Limb (tissue), 2 donors: ENCODE data around the gene TSR3.

ENCODE experiments used
- DNase-seq, 2 donors: peaks; one replicate each; pipeline ENCODE4 v3.0.0-alpha.2; 2016; ENCODE audit errors: extremely low spot score in 2 of 2

Gene TSR3

DNA sequence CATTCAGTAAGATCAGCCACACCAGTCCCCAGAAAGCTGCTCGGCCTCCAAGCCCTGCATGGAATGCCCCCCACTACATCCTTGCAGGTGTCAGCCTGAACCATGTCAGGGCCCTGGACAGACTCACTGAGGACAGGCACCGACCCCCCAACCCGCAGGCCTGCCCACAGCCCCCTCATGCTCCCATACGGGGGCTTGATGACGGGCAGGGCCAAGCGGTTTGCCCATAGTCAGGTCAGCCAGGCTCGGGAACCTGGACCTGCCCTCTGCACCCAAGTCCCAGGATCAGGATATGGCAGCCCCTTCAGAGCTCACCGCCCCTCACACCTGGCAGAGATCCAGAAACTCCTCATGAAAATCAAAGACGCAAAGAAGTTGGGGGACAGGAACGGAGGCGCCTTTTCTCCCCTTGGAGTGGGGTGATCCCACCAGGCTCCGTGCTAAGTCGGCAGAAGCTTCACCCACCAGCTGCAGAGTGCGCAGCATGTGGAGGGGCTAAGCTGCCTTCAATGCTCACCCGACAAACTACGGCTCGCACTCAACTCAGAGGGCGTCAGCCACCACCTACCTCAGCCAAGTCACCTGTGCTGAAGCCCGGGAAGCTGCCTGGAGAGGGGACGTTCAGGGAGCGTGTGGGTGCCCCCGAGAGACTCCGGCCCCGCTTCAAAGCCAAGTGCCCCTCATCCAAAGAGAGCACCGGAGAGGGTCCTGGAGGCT, 26.6 kb upstream of the TSR3 start:
- no peak for DNase-seq

DNA sequence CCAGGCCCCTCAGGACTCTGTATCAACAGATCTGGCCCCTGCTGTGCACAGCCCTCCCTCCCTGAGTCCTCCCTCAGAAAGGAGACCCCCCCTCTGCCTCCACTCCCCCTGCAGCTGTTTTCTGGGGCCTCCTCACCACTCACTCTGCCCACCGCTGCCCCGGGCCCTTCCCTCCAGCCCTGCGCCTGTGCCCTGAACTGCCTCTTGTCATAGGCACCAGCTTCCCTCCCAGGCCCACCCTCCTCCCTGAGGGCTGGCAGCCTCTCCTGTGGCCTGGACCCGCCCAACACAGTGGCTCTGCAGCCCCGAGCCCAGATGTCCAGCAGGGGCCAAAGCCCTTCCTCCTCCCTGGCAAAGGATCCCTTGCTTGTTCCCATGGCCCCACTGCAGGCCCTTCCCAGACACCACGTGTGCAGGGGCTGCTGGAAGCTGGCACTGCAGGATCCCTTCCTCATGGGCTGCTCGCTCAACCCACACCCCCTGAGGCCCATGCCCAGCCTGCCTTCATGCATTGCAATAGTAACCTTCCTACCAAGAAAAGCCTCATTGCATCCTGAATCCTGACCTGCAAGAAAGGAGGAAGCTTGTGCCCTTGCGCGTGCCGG, 25.8 kb upstream of the TSR3 start:
- DNase-seq, result no peak

DNA sequence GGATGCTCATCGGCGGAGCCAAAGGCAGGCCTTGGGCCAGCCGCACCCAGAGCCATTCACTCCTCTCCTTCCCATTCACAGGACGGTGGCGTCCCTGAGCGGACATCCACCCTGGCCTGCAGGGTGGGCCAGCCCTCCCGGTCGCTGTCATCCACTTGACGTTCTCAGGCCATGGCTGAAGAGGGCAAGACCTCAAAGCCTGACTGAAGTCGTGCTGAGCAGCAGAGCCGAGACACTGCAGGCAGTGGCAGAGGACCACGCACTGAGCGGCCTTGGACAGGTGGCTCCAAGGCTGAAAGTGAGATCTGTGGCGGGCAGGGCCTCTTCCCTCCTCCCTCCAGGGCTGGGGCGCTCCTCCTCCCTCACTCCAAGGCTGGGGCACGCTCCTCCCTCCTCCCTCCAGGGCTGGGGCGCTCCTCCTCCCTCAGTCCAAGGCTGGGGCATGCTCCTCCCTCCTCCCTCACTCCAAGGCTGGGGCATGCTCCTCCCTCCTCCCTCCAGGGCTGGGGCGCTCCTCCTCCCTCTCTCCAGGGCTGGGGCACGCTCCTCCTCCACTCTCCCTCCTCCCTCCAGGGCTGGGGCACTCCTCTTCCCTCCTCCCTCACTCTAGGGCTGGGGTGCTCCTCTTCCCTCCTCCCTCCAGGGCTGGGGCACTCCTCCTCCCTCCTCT, 24.2 kb upstream of the TSR3 start:
- no peak for DNase-seq

DNA sequence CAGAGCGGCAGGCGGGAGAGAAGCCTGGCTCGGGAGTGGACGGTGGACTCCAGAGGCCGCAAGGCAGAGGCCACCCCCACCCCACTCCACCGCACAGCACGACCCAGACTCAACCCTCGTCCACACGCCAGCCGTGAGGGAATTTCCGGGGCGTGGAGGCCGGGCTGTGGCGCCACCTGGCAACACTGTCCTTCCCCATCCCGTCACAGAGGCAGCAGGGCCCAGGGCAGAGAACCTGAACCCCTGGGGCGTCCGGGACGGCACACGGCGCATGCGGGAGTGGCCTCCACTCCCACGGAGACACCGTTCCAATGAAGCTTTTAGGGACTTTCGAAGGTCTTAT, 23.6 kb upstream of the TSR3 start:
- no peak for DNase-seq

DNA sequence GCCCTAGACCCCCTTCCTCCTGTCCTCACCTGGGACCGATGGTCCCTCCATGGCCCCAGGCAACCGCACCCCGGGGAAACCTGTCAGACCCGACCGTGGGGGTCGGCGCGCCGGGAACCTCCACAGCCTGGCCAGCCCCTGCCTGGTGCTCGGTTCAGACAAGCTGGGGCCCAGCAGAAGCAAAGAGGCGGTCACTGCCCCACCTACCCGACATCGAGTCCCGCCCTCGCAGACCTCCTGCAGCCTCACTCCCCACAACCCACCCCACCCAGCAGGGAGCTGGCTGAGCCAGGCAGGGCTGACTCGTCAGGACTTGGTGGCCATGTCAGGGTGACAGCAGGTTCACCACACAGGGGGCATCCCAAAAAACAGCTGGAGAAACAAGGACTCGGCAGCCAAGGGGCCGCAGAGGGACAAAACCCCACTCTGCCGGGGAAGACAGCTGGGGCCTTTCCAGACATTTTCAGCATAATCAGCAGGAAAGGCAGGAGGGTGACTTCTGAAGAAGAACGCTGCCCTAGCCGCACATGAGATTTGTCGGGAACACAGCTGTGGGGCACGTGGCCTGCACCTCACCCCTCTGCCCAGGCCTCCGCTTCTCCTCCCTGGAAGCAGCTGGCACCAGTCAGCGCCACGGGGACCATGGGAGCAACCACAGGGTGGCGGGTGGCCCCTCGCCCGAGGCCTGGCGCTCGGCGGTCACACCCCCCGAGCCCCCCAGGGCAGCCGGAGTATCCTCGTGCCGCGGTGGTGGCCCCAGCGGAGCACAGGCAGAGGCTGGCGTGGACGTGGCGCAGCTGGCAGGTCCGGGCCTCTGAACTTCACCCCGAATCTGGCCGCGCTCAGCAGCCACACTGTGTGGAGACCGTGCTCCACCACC, 23.0 kb upstream of the TSR3 start:
- DNase-seq, result no peak

DNA sequence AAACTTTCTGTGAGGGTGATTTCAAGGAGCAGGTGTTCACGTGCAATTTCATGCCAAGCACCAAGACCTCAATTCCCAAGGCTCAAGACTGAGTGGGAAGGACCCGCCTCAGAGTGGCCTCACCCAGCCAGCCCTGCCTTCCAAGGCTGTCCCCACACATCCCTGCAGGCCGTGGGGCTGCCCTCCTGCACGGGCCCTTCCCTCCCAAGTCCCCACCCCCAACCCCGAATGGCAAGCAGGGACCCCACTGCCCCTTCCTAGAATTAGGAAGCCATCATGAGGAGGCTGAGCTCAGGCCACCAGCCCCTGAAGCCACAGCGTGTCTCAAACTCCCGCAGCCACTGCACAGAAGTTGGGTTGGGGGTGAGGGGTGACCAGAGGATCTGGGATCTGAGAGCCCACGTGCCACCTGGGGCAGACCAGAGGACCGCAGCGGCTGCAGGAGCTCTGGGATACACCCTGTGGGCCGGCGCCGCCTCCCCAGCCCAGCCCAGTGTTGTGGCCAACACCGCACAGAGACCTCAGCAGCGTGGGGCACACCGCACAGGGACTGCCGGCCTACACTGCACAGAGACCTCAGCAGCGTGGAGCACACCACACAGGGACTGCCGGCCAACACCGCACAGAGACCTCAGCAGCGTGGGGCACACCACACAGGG, 20.7 kb upstream of the TSR3 start:
- DNase-seq, result no peak

DNA sequence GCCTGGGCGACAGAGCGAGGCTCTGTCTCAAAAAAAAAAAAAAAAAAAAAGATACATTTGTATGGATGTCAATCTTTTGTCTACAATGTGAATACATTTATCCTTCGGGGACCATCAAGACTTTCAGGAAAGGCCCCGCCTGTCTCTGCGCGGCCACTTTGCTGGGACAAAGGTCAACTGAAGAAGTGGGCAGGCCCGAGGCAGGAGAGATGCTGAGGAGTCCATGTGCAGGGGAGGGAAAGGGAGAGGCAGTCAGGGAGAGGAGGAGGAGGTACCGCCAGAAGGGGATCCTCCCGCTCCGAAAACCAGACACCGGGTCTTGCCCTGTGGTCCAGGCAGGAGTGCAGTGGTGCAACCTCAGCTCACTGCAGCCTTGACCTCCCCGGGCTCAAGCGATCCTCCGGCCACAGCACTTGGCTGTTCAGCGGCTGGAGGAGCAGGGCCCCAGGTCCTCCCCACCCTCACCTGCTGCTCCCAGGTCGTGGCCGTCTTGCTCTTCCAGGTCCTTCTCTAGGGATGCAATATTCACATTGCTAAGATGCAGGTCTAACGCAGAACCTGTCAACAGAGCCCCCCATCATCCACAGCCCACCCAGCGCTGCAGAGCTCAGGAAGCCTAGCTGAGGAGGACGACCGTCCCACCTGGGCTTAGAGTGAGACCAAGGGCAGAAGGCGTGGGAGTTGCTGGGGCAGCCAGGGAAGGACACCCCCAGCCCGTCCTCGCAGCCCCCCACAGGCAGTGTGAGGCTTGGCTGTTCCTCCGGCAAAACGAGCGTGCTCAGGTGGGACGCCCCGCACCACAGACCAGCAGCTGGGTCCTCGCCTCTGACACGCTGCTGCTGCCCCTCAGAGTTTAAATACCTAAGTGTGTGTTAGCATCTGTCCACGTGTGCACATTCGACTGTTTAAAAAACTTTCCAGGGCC, 19.6 kb upstream of the TSR3 start:
- no peak for DNase-seq

DNA sequence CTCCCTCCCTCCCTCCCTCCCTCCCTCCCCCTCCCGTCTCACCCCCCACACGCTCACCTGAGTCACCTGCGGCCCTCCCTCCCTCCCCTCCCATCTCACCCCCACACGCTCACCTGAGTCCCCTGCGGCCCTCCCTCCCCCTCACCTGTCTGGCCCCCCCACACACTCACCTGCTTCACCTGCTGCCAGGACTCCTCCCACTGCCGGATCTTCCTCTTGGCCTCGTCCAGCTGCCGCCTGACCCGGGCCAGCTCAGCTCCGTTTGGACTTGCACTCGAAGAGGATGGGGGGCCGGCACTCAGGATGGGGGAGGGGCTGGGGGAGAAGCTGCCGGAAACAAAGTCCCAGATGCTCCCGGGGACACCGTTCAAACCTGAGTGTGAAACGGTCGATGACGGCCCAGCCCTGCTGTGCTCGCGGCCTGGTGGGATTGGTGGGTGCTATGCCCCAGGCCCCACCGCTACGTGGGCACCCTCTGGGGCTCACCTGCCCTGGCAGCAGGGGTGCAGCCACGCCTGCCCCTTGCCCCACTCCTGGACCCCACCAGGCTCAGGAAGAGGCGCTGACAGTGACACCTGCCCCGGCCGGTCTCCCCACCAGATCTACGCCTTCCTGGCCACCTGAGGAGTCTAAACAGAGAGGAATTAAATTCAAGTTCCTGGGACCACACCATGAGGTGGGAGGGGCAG, 16.0 kb upstream of the TSR3 start:
- DNase-seq, result no peak

DNA sequence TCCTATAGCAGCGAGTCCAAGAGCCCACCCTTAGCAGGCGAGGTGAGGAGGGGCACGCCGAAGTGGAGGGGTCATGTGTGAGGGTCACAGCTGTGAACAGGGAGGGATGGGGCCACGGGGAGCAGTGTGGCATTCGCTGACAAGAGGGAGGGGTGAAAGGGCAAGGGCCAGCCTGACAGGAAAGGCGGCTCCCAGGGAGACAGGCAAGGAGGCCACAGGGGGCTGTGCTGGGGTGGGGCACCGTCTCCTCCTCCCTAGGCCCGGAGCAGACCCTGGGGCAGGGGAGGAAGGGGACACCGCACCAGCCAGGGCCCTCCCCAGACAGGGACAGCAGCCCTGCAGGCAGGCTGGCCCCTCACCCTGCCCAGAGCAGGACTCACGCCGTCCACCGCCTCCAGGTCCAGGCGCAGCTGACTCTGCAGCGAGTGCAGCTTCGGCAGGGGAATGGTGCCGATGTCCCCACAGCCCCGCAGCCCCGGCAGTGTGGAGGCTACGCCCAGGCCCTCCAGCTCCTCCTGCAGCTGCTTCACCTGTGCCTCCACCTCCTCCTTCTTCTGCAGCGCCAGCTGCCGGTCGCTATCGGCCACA, 15.1 kb upstream of the TSR3 start:
- DNase-seq, result no peak

DNA sequence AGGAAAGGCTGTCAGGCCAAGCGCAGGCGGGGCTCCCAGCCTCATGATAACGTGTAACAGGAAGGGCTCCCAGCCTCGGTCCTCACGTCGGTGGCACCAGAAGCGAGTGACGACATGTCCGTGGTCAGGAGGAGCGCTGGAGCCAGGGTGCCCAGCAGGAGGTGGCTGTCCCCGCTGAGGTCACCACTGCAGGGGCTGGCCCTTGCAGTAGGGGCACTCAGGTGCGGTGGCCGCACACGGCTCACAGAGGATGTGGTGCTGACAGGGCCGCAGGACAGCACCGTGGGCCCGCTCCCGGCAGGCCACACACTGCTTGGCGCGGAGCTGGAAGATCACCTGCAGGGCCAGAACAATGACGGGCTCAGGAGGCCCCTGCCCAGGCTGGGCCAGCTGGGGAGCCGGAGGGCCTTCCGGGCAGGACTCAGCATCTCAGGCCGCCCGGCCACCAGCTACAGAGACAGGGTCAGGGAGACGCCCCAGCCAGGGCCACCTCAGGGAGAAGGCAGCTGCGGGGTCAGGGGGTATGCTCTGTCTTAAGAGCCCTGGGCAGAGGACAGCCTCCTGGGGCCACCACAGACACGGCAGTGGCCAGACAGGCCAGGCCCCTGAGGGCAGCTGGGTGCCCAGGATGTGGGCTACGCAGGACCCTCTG, 14.5 kb upstream of the TSR3 start:
- DNase-seq, result no peak

DNA sequence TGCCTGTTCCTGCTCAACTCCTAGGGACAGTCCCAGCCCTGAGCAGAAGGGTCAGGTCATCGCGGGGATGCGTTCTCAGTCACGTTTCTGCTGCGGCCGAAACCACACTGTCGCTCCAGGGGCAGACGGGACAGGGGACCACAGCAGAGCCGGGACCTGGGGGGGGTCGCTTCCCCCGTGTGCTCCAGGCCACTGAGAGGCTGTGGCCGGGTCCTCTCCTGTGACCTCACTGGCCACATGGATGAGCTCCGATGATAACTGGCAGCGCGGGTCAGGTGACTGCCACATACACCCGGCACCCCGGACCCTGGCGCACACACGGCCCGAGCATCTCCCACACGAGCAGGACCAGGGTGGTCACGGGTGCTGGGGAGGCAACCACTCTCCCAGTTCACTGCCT, 12.8 kb upstream of the TSR3 start:
- no peak for DNase-seq

DNA sequence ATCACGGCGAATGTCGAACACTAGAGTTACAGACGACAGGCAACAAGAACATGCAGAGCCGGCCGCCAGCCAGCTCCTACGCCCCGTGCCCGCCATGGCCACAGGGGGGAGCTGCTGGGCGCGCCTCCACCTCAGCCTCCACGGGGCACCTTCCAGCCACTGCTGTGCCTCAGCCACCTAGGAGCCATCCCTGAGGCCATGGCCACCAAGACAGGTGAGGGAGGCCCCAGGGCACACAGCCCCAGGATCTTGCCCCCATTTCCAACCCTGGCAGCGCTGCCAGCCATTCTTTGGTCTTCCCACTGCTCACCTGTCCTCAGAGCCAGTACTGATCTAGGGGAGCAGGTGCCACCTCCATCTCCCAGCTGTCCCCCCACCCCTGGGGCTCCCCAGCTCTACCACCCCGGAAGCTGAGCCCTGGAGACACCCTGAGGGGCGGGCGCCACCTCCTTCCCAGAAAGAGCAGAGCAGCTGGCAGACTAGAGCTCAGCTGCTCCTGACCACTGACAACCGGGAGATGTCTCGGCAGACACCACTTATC, 11.9 kb upstream of the TSR3 start:
- peak in 1 of 2 donors; percentile 61 for DNase-seq

DNA sequence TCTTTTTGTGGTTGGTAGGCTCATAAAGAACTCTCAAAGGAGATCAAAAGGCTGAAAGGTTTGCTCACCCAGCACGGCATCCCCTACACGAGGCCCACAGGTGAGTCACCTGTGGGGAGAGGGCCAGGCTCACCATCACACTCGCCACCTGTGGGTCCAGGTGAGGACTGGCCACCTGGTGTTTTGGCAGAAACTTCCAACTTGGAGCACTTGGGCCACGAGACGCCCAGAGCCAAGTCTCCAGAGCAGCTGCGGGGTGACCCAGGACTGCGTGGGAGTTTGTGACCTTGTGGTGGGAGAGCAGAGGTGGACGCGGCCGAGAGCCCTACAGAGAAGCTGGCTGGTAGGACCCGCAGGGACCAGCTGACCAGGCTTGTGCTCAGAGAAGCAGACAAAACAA, 11.1 kb upstream of the TSR3 start:
- no peak for DNase-seq

DNA sequence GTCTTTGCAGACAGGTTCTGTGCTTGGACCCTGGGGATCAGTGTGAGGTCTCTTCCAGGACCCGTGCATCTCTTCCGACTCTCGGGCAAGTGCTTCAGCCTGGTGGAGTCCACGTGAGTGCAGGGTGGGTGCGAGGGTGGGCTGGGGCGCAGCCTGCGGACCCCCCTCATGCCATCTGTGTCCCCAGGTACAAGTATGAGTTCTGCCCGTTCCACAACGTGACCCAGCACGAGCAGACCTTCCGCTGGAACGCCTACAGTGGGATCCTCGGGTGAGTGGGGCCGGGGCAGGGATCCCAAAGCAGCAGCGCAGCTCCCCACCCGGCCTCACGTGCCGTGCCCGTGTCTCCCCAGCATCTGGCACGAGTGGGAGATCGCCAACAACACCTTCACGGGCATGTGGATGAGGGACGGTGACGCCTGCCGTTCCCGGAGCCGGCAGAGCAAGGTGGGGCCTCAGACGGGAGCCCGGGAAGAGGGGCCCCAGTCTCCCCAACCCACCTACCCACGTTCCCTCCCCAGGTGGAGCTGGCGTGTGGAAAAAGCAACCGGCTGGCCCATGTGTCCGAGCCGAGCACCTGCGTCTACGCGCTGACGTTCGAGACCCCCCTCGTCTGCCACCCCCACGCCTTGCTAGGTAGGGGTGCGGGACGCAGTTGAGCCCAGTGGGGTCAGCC, 10.1 kb upstream of the TSR3 start:
- DNase-seq, result no peak

DNA sequence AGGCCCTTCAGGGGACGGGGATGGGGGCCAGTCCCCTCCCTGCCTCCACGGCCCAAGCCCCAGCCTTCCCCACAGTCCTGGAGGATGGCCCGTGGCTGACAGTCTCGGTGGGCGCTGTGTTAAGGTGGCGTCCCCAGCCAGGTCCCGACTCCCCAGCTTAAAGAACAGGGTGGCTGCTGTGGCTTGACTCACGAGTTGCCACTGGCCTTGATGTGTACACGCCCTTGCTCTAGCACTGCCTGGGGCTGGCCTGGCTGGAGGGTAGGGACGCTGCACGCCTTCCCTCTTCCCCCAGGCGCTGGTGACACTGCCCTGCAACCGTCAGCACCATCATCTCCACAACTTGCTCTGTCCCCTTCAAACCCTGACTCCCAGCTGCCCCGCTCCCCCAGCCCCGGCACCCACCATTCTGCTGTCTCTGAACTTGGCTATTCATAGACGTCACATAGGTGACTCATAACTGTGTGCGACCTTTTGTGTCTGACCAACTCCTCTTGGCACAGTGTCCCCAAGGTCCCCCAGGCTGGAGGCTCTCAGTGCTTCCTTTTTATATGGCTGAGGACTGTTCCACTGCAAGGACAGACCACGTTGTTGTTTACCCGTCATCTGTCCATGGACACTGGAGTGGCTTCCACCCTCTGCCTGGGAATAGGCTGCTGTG, 6.4 kb upstream of the TSR3 start:
- no peak for DNase-seq

DNA sequence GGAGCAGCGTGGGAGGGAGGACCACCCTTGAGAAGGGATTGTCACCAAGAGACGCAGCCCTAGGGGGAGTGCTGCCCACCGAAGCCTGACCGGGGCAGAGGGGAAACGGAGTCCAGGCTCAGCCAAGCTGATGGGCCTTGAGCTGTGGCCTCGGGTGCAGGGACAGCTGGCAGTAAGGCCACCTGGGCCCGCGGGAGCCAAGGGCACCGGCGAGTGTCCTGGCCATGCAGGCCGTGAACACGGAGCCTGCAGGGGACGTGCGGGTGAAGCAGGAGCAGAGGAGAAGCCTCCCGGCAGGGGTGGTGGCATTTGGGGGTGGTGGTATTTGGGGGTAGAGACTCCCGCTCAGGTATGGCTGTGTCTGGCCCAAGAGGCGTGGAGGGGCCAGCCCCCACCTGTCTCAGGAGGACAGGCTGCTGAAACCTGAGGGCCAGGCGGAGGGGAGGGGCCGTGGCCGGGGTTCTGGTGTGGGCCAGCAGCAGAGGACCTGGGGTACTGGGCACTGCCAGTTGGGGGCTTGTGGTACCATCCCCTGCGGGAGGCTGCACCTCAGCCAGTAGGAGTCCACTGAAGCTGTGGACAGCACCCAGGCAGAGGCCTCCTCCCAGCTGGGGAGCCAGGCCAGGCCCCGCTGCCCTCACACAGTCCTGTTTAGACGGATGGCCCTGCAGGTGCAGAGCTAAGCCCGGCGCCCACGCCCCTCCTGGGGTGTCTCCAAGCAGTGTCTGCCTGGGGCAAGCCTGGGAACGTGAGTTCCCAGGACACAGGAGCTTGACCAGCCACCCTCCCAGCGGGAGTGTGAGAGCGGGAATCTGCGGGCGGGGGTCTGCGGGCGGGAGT, 4.6 kb upstream of the TSR3 start:
- DNase-seq, result no peak

DNA sequence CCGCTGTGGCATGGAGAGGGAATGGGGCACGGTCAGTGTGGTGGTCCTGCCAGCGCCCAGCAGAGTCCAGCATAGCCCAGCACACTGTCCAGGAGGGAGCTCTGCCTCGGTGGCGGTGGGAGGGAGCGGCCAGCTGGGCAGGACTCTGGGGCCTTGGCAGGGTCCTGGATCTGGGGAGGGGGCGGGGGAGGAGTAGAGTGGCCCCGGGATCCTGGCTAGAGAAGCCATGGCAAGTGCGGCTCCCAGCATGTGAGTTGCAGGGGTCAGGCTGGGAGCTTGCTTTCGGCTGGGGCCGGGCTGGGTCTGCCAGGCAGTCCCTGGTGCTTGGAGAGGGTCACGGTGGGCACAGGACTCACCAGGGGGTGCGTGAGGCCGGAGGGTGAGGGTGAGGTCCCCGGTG, 3.9 kb upstream of the TSR3 start:
- DNase-seq, result no peak
